Measurements from ENCODE around the gene MVD. TPM values are rescaled to one million over a fixed set of nuclear protein-coding genes. Genes with fewer than 3 reads are reported as not detected.
A peak's percentile ranks its signal among the peaks of the same experiment; 100 is the strongest.

Gene MVD
- total and polyA plus RNA-seq, 10 donors: 24.1 to 74.9 (median 37.1) TPM

DNA sequence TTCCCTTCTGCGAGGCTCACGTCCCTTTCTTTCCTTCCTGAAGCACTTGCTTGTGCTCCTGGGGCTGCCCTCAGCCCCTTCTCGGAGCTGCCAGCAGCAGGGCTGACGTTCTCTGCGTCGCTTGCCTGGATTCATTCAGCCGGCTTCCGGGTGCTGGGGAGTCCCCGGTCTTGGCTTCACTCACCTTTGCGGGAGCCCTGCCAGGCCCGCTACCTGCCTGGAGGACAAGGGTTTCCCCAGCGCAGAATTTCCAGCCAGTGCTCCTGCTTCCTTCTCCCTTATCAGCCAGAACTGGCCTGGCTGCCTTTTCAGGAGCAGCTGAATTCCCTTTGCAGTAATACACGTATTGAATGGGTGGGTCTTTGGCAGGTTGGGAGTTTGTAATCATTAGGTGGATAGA is 46.6 kb downstream of the MVD start:
- TF ChIP-seq, protein P1, sequence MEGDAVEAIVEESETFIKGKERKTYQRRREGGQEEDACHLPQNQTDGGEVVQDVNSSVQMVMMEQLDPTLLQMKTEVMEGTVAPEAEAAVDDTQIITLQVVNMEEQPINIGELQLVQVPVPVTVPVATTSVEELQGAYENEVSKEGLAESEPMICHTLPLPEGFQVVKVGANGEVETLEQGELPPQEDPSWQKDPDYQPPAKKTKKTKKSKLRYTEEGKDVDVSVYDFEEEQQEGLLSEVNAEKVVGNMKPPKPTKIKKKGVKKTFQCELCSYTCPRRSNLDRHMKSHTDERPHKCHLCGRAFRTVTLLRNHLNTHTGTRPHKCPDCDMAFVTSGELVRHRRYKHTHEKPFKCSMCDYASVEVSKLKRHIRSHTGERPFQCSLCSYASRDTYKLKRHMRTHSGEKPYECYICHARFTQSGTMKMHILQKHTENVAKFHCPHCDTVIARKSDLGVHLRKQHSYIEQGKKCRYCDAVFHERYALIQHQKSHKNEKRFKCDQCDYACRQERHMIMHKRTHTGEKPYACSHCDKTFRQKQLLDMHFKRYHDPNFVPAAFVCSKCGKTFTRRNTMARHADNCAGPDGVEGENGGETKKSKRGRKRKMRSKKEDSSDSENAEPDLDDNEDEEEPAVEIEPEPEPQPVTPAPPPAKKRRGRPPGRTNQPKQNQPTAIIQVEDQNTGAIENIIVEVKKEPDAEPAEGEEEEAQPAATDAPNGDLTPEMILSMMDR (IDR thresholded peaks at IDR 0.05 in 8 of 11, conservative IDR thresholded peaks at IDR 0.05 in 3 of 11): no peak
- TF ChIP-seq POLR2AphosphoS5 (IDR thresholded peaks at IDR 0.05): no peak
- no peak for TF ChIP-seq POLR2A (IDR thresholded peaks at IDR 0.05)
- no peaks in the 10 kb centered on the region for H3K27me3 ChIP-seq (replicated peaks in 1 of 7)
- H3K36me3 ChIP-seq: peaks cover 0 to 97% (median 18%) of the 10 kb centered on the region in 6 donors
- no peak overlapping the region for H3K4me3 ChIP-seq
- WGBS, 5 donors: 89 to 92% (median 91%) methylated on average over 13 of the region's 13 CpGs
- no peak overlapping the region for H3K27ac ChIP-seq
- H3K9me3 ChIP-seq: no peaks in the 10 kb centered on the region
- peaks cover 6 to 85% (median 48%) of the 10 kb centered on the region in 6 donors for H3K4me1 ChIP-seq
- DNase-seq: no peak
- intact Hi-C loops (cut with DNase I; ENCODE audit: low total_unique reads): no loop called here

DNA sequence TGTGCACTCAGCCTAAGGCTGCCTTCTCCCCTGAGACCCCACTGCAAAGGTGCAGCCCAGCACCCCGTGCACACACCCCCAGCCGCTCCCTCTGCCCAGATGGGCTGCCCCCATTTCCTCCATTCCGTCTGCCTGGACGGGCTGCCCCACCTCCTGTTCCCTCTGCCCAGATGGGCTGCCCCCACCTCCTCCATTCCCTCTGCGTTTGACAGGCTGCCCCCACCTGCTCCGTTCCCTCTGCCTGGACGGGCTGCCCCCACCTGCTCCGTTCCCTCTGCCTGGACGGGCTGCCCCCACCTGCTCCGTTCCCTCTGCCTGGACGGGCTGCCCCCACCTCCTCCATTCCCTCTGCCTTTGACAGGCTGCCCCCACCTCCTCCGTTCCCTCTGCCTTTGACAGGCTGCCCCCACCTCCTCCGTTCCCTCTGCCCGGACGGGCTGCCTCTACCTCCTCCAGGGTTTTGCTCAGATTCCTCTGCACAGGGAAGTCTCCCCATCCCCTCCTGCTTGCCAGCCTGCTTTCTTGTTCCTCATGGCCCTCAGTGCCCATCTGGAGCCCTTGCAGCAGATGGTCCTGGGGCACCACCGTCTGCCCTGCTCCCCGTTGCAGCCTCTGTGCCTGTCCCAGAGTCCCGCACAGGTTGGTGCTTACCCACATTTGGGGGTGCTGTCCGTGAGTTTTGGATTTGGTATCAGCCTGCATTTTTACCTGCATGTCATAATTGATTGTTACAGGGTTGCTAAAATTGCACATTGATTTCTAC is 47.9 kb downstream of the MVD start:
- peaks cover 0 to 100% (median 31%) of the 10 kb centered on the region in 6 donors for H3K36me3 ChIP-seq
- intact Hi-C loops (cut with DNase I; ENCODE audit: low total_unique reads): no loop called here
- 76 to 87% (median 85%) methylated on average over 17 to 19 of the region's 19 CpGs for WGBS, 5 donors
- TF ChIP-seq POLR2AphosphoS5 (IDR thresholded peaks at IDR 0.05) (no peak), POLR2A (IDR thresholded peaks at IDR 0.05) (no peak)
- TF ChIP-seq, protein P1 (IDR thresholded peaks at IDR 0.05 in 8 of 11, conservative IDR thresholded peaks at IDR 0.05 in 3 of 11): no peak
- peaks cover 6 to 71% (median 40%) of the 10 kb centered on the region in 6 donors for H3K4me1 ChIP-seq
- no peak overlapping the region for H3K4me3 ChIP-seq
- no peaks in the 10 kb centered on the region for H3K9me3 ChIP-seq
- peak overlapping the region in 5 of 8 donors; percentile 26 to 51 (median 33) for H3K27ac ChIP-seq
- DNase-seq: no peak
- H3K27me3 ChIP-seq (replicated peaks in 1 of 7): no peaks in the 10 kb centered on the region

DNA sequence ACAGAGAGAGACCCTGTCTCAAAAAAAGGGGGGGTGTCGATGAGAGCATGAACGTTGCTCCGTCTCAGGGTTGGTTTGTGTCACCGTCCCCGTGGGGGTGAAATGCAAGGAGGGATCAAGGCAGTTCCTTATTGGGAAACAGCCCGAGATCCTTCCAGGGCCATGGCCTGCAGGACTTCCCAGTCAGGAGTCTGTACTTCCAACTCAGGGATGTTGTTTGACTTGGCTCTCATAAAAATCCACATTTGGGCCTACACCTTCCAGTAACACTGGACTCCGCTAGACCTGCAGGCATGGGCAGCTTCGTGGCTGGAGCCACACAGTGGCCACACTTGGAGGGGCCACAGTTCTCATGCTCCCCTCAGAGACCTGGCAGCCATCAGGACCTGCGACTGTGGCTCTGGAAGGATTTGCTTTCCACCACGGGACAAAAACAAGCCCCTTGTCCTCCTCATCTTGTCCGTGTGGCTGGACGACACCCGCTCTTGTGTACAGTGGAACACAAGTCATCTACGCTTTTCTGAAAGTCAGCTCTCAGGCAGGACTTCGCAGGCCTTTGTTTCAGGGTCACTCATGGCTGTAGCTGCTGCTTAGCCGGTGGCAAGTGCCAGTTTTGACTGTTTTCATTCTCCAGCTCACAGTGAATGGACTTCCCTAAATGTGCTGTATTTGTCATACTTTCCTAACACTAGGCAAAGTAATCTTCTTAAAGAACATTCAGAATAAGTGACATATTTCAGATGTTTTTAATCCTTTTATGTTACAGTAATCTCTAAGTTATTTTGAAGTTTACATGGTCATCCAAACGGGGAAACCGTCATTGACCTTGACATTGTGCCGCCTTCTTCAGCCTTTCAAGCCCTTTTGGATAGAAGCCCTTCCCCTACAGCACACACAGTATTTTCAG is 48.7 kb downstream of the MVD start:
- TF ChIP-seq POLR2AphosphoS5 (IDR thresholded peaks at IDR 0.05): no peak
- TF ChIP-seq POLR2A (IDR thresholded peaks at IDR 0.05): no peak
- TF ChIP-seq, protein P1 (IDR thresholded peaks at IDR 0.05 in 8 of 11, conservative IDR thresholded peaks at IDR 0.05 in 3 of 11): no peak
- 78 to 86% (median 79%) methylated on average over 18 to 19 of the region's 19 CpGs for WGBS, 5 donors
- no peaks in the 10 kb centered on the region for H3K9me3 ChIP-seq
- H3K36me3 ChIP-seq: peaks cover 0 to 100% (median 39%) of the 10 kb centered on the region in 6 donors
- peak overlapping the region in 6 of 8 donors; percentile 26 to 51 (median 34) for H3K27ac ChIP-seq
- H3K4me3 ChIP-seq: no peak overlapping the region
- intact Hi-C loops (cut with DNase I; ENCODE audit: low total_unique reads): no loop called here
- no peaks in the 10 kb centered on the region for H3K27me3 ChIP-seq (replicated peaks in 1 of 7)
- peaks cover 6 to 63% (median 33%) of the 10 kb centered on the region in 6 donors for H3K4me1 ChIP-seq
- DNase-seq: no peak

Measured in spleen (tissue), 11 donors.